ENCODE results near the gene GNAS. TPM values are rescaled to one million over a fixed set of nuclear protein-coding genes. Genes with fewer than 3 reads are reported as not detected.
A peak's percentile ranks its signal among the peaks of the same experiment; 100 is the strongest.

The GNAS gene
- total RNA-seq, 1 experiment from 2014 or later: 1,015 TPM

- Histone ChIP-seq H3K4me1 (replicated peaks) (peaks cover 48% of the 10 kb centered on the region), H3K27me3 (replicated peaks) (no peaks in the 10 kb centered on the region), H3K27ac (no peak overlapping the region), H3K36me3 (peaks cover 61% of the 10 kb centered on the region), H3K4me3 (peak overlapping the region; percentile 1; the same call in 1 of the 2 replicates), H3K9me3 (replicated peaks) (no peaks in the 10 kb centered on the region)
- no peak for DNase-seq (ENCODE audit: low read depth in 1 of 2, low spot score in 2 of 2)
Observed at GRCh38 chr20:58894652-58895447, 42.3 kb downstream of the GNAS start.

GRCh38 chr20:58895448-58896180 lies 43.1 kb downstream of the GNAS start:
- H3K27ac ChIP-seq: no peak overlapping the region
- no peak overlapping the region; the same call in 1 of the 2 replicates for H3K4me3 ChIP-seq
- peaks cover 68% of the 10 kb centered on the region for H3K36me3 ChIP-seq
- DNase-seq (ENCODE audit: low read depth in 1 of 2, low spot score in 2 of 2): no peak
- H3K4me1 ChIP-seq (replicated peaks): peaks cover 41% of the 10 kb centered on the region
- no peaks in the 10 kb centered on the region for H3K27me3 ChIP-seq (replicated peaks)
- H3K9me3 ChIP-seq (replicated peaks): no peaks in the 10 kb centered on the region

GRCh38 chr20:58896820-58897219 lies 44.3 kb downstream of the GNAS start:
- peaks cover 75% of the 10 kb centered on the region for H3K36me3 ChIP-seq
- no peaks in the 10 kb centered on the region for H3K9me3 ChIP-seq (replicated peaks)
- H3K4me1 ChIP-seq (replicated peaks): peaks cover 41% of the 10 kb centered on the region
- H3K27me3 ChIP-seq (replicated peaks): no peaks in the 10 kb centered on the region
- DNase-seq (ENCODE audit: low read depth in 1 of 2, low spot score in 2 of 2): no peak
- no peak overlapping the region for H3K27ac ChIP-seq
- no peak overlapping the region for H3K4me3 ChIP-seq

- DNase-seq (ENCODE audit: low read depth in 1 of 2, low spot score in 2 of 2): no peak
- 0 out of 2 replicates have a peak overlapping the region, but pooled peaks have one; percentile 9 for H3K27ac ChIP-seq
- H3K9me3 ChIP-seq (replicated peaks): no peaks in the 10 kb centered on the region
- peaks cover 41% of the 10 kb centered on the region for H3K4me1 ChIP-seq (replicated peaks)
- peaks cover 80% of the 10 kb centered on the region for H3K36me3 ChIP-seq
- no peaks in the 10 kb centered on the region for H3K27me3 ChIP-seq (replicated peaks)
- H3K4me3 ChIP-seq: no peak overlapping the region
Observed at GRCh38 chr20:58897488-58897887, 45.0 kb downstream of the GNAS start.

- peaks cover 83% of the 10 kb centered on the region for H3K36me3 ChIP-seq
Observed at GRCh38 chr20:58898629-58899408, 46.3 kb downstream of the GNAS start.

GRCh38 chr20:58899512-58899911 lies 47.0 kb downstream of the GNAS start:
- H3K27me3 ChIP-seq (replicated peaks): no peaks in the 10 kb centered on the region
- H3K27ac ChIP-seq: no peak overlapping the region
- no peaks in the 10 kb centered on the region for H3K9me3 ChIP-seq (replicated peaks)
- peaks cover 27% of the 10 kb centered on the region for H3K4me1 ChIP-seq (replicated peaks)
- no peak overlapping the region for H3K4me3 ChIP-seq
- DNase-seq (ENCODE audit: low read depth in 1 of 2, low spot score in 2 of 2): no peak
- H3K36me3 ChIP-seq: peaks cover 89% of the 10 kb centered on the region

More at GRCh38 chr20:58898629-58899408, 46.3 kb downstream of the GNAS start:
- no peak overlapping the region for H3K27ac ChIP-seq
- no peak for DNase-seq (ENCODE audit: low read depth in 1 of 2, low spot score in 2 of 2)
- no peaks in the 10 kb centered on the region for H3K27me3 ChIP-seq (replicated peaks)
- peaks cover 34% of the 10 kb centered on the region for H3K4me1 ChIP-seq (replicated peaks)
- no peak overlapping the region for H3K4me3 ChIP-seq
- H3K9me3 ChIP-seq (replicated peaks): no peaks in the 10 kb centered on the region

- Histone ChIP-seq H3K4me3 (no peak overlapping the region), H3K27ac (no peak overlapping the region), H3K27me3 (replicated peaks) (no peaks in the 10 kb centered on the region), H3K4me1 (replicated peaks) (peaks cover 18% of the 10 kb centered on the region), H3K9me3 (replicated peaks) (no peaks in the 10 kb centered on the region), H3K36me3 (peaks cover 89% of the 10 kb centered on the region)
- DNase-seq (ENCODE audit: low read depth in 1 of 2, low spot score in 2 of 2): no peak
Observed at GRCh38 chr20:58900397-58900796, 47.9 kb downstream of the GNAS start.

- Histone ChIP-seq H3K27me3 (replicated peaks) (no peaks in the 10 kb centered on the region), H3K4me1 (replicated peaks) (peaks cover 11% of the 10 kb centered on the region), H3K4me3 (no peak overlapping the region), H3K27ac (no peak overlapping the region), H3K36me3 (peaks cover 89% of the 10 kb centered on the region), H3K9me3 (replicated peaks) (no peaks in the 10 kb centered on the region)
- DNase-seq (ENCODE audit: low read depth in 1 of 2, low spot score in 2 of 2): no peak
Observed at GRCh38 chr20:58901488-58902402, 49.2 kb downstream of the GNAS start.

- Histone ChIP-seq H3K4me1 (replicated peaks) (peaks cover 17% of the 10 kb centered on the region), H3K9me3 (replicated peaks) (no peaks in the 10 kb centered on the region), H3K36me3 (peaks cover 88% of the 10 kb centered on the region), H3K4me3 (no peak overlapping the region), H3K27me3 (replicated peaks) (no peaks in the 10 kb centered on the region), H3K27ac (no peak overlapping the region)
- DNase-seq (ENCODE audit: low read depth in 1 of 2, low spot score in 2 of 2): no peak
Observed at GRCh38 chr20:58903614-58904013, 51.1 kb downstream of the GNAS start.

GRCh38 chr20:58905236-58905635 lies 52.7 kb downstream of the GNAS start:
- H3K4me1 ChIP-seq (replicated peaks): peaks cover 17% of the 10 kb centered on the region
- no peaks in the 10 kb centered on the region for H3K27me3 ChIP-seq (replicated peaks)
- no peak overlapping the region for H3K27ac ChIP-seq
- peaks cover 88% of the 10 kb centered on the region for H3K36me3 ChIP-seq
- DNase-seq (ENCODE audit: low read depth in 1 of 2, low spot score in 2 of 2): no peak
- H3K9me3 ChIP-seq (replicated peaks): no peaks in the 10 kb centered on the region
- no peak overlapping the region for H3K4me3 ChIP-seq

GRCh38 chr20:58906111-58906510 lies 53.6 kb downstream of the GNAS start:
- no peaks in the 10 kb centered on the region for H3K27me3 ChIP-seq (replicated peaks)
- peaks cover 88% of the 10 kb centered on the region for H3K36me3 ChIP-seq
- no peak overlapping the region for H3K27ac ChIP-seq
- no peak overlapping the region for H3K4me3 ChIP-seq
- peaks cover 17% of the 10 kb centered on the region for H3K4me1 ChIP-seq (replicated peaks)
- DNase-seq (ENCODE audit: low read depth in 1 of 2, low spot score in 2 of 2): no peak
- H3K9me3 ChIP-seq (replicated peaks): no peaks in the 10 kb centered on the region

- H3K4me3 ChIP-seq: no peak overlapping the region
- H3K9me3 ChIP-seq (replicated peaks): no peaks in the 10 kb centered on the region
- H3K36me3 ChIP-seq: peaks cover 94% of the 10 kb centered on the region
- DNase-seq (ENCODE audit: low read depth in 1 of 2, low spot score in 2 of 2): no peak
- peaks cover 17% of the 10 kb centered on the region for H3K4me1 ChIP-seq (replicated peaks)
- no peak overlapping the region for H3K27ac ChIP-seq
- no peaks in the 10 kb centered on the region for H3K27me3 ChIP-seq (replicated peaks)
Observed at GRCh38 chr20:58906894-58907293, 54.4 kb downstream of the GNAS start.
